Transverse colon (tissue), 4 donors: ENCODE results near the gene HEG1. TPM values are rescaled to one million over a fixed set of nuclear protein-coding genes. Genes with fewer than 3 reads are reported as not detected.

Source experiments
- DNase-seq: peaks from one replicate; pipeline ENCODE4 v3.0.0-alpha.2; 2019
- H3K27ac ChIP-seq, 4 donors: fragments of 200-600 bp; sonication (generic); 2 replicates each; pipeline ENCODE4 v1.5.1; 2016 to 2018; ENCODE audit warnings: inconsistent platforms in 4 of 4
- H3K27me3 ChIP-seq: fragments of 200-600 bp; sonication (generic); 2 replicates; pipeline ENCODE4 v1.5.1; 2017; ENCODE audit warnings: inconsistent platforms
- H3K36me3 ChIP-seq, 4 donors: fragments of 200-600 bp; sonication (generic); 2 replicates each; pipeline ENCODE4 v1.5.1; 2017 to 2019; ENCODE audit warnings: inconsistent platforms in 4 of 4
- H3K4me1 ChIP-seq, 4 donors: fragments of 200-600 bp; sonication (generic); 2 replicates each; pipeline ENCODE4 v1.5.1; 2017 to 2020; ENCODE audit warnings: inconsistent platforms in 4 of 4
- H3K4me3 ChIP-seq, 4 donors: fragments of 200-600 bp; sonication (generic); 1 replicate in 1 of 4; 2 replicates in 3 of 4; pipeline versions ENCODE4 v1.5.1 to v1.6.1; 2017 to 2019; ENCODE audit warnings: inconsistent platforms in 4 of 4
- H3K9me3 ChIP-seq, 2 donors: fragments of 200-600 bp; sonication (generic); 2 replicates each; pipeline ENCODE4 v1.5.1; 2017 to 2019; ENCODE audit warnings: inconsistent platforms in 2 of 2
- CTCF ChIP-seq, 5 experiments: fragments of 200-600 bp in 3 of 5; fragments of 450-650 bp in 2 of 5; sonication (generic) in 3 of 5; IDR thresholded peaks; 1 replicate in 2 of 5; 2 replicates in 3 of 5; pipeline ENCODE4 v1.5.1; 2016 to 2017; ENCODE audit warnings: antibody characterized with exemption in 5 of 5, inconsistent platforms in 3 of 5, mild to moderate bottlenecking in 2 of 5, moderate library complexity in 1 of 5
- EP300 ChIP-seq: sonication (generic); formaldehyde crosslinking; IDR thresholded peaks from one replicate; pipeline ENCODE4 v1.6.1; 2017; ENCODE audit warnings: antibody characterized with exemption, low read depth
- POLR2A ChIP-seq: fragments of 450-650 bp; IDR thresholded peaks from one replicate; pipeline ENCODE4 v1.6.1; 2016; ENCODE audit warnings: antibody characterized with exemption, mild to moderate bottlenecking, moderate library complexity
- POLR2AphosphoS5 ChIP-seq, 3 donors: sonication (generic); formaldehyde crosslinking; IDR thresholded peaks; one replicate each; pipeline ENCODE4 v1.6.1; 2016; ENCODE audit warnings: antibody characterized with exemption in 3 of 3
- WGBS, 2 donors: methylation state at CpG; one replicate each; pipeline ENCODE4 v1.1.5; 2018; ENCODE audit warnings: low coverage in 1 of 2; 5-methylcytosine and 5-hydroxymethylcytosine counted together
- in situ Hi-C, 4 donors: fragments of 200-750 bp; cut with MboI; loops; one replicate each; pipeline versions ENCODE4 v1.15.0 to v1.15.1; 2017; ENCODE audit warnings: low sequenced_read_pairs in 3 of 4, low pct_ligation_motif_present in 1 of 4, low pct_unique_long_range_greater_than_20kb in 1 of 4
- intact Hi-C: fragments of 100-400 bp; cut with DNase I; formaldehyde crosslinking; loops from one replicate; pipeline ENCODE4 v1.15.1; 2023; ENCODE audit warnings: low total_unique reads
- total RNA-seq, 4 donors: library from RNA; depleted of rRNA; stranded (reverse); fragments of >200 nt; gene quantifications; one replicate each; pipeline ENCODE4 v1.1.0, GENCODE V29; 2016

The HEG1 gene
- total RNA-seq, 4 donors from 2014 or later, result 8.9 to 97.3 (median 10.6) TPM

- no peaks in the 10 kb centered on the region for H3K36me3 ChIP-seq
- 1 to 3% methylated on average over 9 to 17 of the region's 17 CpGs for WGBS, 2 donors
- peak overlapping the region; percentile 47 to 81 (median 59) for H3K4me3 ChIP-seq
- H3K9me3 ChIP-seq, result no peaks in the 10 kb centered on the region
- DNase-seq, result no peak
- peaks cover 31 to 59% (median 37%) of the 10 kb centered on the region in 4 donors for H3K4me1 ChIP-seq
- H3K27me3 ChIP-seq, result peaks cover 5% of the 10 kb centered on the region
- intact Hi-C loops (loop anchor here (5.0 kb wide), 1 partner anchor 52 kb away; no protein-coding TSS in a partner anchor), in situ Hi-C loops (no loop called here)
- H3K27ac ChIP-seq, result peak overlapping the region; percentile 87 to 90 (median 89)
- TF ChIP-seq POLR2A (peak; percentile 48), POLR2AphosphoS5 (IDR thresholded peaks at IDR 0.05) (peak; percentile 69 to 74 (median 70)), CTCF (IDR thresholded peaks at IDR 0.05) (peak in 2 of 5 experiments; percentile 24 to 36), EP300 (no peak)
Observed at GRCh38 chr3:125054449-125055329, 1.1 kb downstream of the HEG1 start.

- no peak for DNase-seq
- TF ChIP-seq EP300, result no peak
- no peak for TF ChIP-seq POLR2A
- no peak for TF ChIP-seq POLR2AphosphoS5 (IDR thresholded peaks at IDR 0.05)
- TF ChIP-seq CTCF (IDR thresholded peaks at IDR 0.05), result no peak
- peaks cover 31 to 59% (median 37%) of the 10 kb centered on the region in 4 donors for H3K4me1 ChIP-seq
- 73 to 84% methylated on average over 7 of the region's 7 CpGs for WGBS, 2 donors
- H3K4me3 ChIP-seq, result peak overlapping the region in 3 of 4 donors; percentile 47 to 81 (median 61)
- no peaks in the 10 kb centered on the region for H3K36me3 ChIP-seq
- intact Hi-C loops, result loop anchor here (5.0 kb wide), 1 partner anchor 52 kb away; no protein-coding TSS in a partner anchor
- H3K9me3 ChIP-seq, result no peaks in the 10 kb centered on the region
- H3K27ac ChIP-seq, result peak overlapping the region; percentile 87 to 90 (median 89)
- in situ Hi-C loops, result no loop called here
- peaks cover 5% of the 10 kb centered on the region for H3K27me3 ChIP-seq
Observed at GRCh38 chr3:125054062-125054448, 1.7 kb downstream of the HEG1 start.

- TF ChIP-seq POLR2A (no peak), POLR2AphosphoS5 (IDR thresholded peaks at IDR 0.05) (no peak), CTCF (IDR thresholded peaks at IDR 0.05) (no peak), EP300 (no peak)
- intact Hi-C loops, result loop anchor here (5.0 kb wide), 1 partner anchor 51 kb away; no protein-coding TSS in a partner anchor
- Histone ChIP-seq H3K4me3 (no peak overlapping the region), H3K27me3 (peaks cover 5% of the 10 kb centered on the region), H3K4me1 (peaks cover 31 to 65% (median 37%) of the 10 kb centered on the region in 4 donors), H3K9me3 (no peaks in the 10 kb centered on the region), H3K27ac (peak overlapping the region; percentile 87 to 90 (median 89)), H3K36me3 (no peaks in the 10 kb centered on the region)
- 96% methylated on average over 2 of the region's 2 CpGs; no CpG with 5 or more reads in 1 of the 2 donors for WGBS, 2 donors
- no peak for DNase-seq
- in situ Hi-C loops, result no loop called here
Observed at GRCh38 chr3:125053304-125053699, 2.5 kb downstream of the HEG1 start.

- in situ Hi-C loops, result no loop called here
- Histone ChIP-seq H3K4me1 (peaks cover 31 to 70% (median 37%) of the 10 kb centered on the region in 4 donors), H3K27ac (peak overlapping the region; percentile 87 to 90 (median 89)), H3K9me3 (no peaks in the 10 kb centered on the region), H3K4me3 (peak overlapping the region in 3 of 4 donors; percentile 5 to 32 (median 7)), H3K27me3 (peaks cover 5% of the 10 kb centered on the region), H3K36me3 (no peaks in the 10 kb centered on the region)
- TF ChIP-seq POLR2AphosphoS5 (IDR thresholded peaks at IDR 0.05), result peak in 1 of 3 donors; percentile 48
- no peak for TF ChIP-seq EP300
- DNase-seq, result no peak
- intact Hi-C loops, result loop anchor here (5.0 kb wide), 1 partner anchor 50 kb away; no protein-coding TSS in a partner anchor
- WGBS, 2 donors, result 39 to 82% methylated on average over 2 to 8 of the region's 8 CpGs
Observed at GRCh38 chr3:125052624-125053303, 3.0 kb downstream of the HEG1 start.
